H9 (cell line): Measurements from ENCODE around the gene ZSCAN30. TPM values are rescaled to one million over a fixed set of nuclear protein-coding genes. Genes with fewer than 3 reads are reported as not detected.
A peak's percentile ranks its signal among the peaks of the same experiment; 100 is the strongest.

Source experiments
- DNase-seq: peaks from one replicate; pipeline ENCODE4 v3.0.0-alpha.2; 2017
- H2AFZ ChIP-seq: one replicate; pipeline ENCODE4 v1.6.1; 2013; ENCODE audit warnings: mild to moderate bottlenecking, low read length, control low read depth, moderate library complexity
- H2AK5ac ChIP-seq: 2 replicates; pipeline ENCODE4 v1.6.1; 2013; ENCODE audit warnings: low read length, control low read depth, mixed read lengths; ENCODE audit not compliant: insufficient read length
- H2BK120ac ChIP-seq: one replicate; pipeline ENCODE4 v1.6.1; 2013; ENCODE audit warnings: low read depth, mild to moderate bottlenecking, low read length, control low read depth, inconsistent platforms; ENCODE audit not compliant: poor library complexity, severe bottlenecking
- H2BK12ac ChIP-seq: 2 replicates; pipeline ENCODE4 v1.6.1; 2013; ENCODE audit warnings: low read length, control low read depth, mixed read lengths, low read depth; ENCODE audit not compliant: insufficient read length
- H2BK15ac ChIP-seq: 2 replicates; pipeline ENCODE4 v1.6.1; 2013; ENCODE audit warnings: low read depth, low read length, control low read depth
- H2BK20ac ChIP-seq: one replicate; pipeline ENCODE4 v1.6.1; 2013; ENCODE audit warnings: low read depth, mild to moderate bottlenecking, low read length, control low read depth, inconsistent platforms; ENCODE audit not compliant: poor library complexity, severe bottlenecking
- H2BK5ac ChIP-seq: 2 replicates; pipeline ENCODE4 v1.6.1; 2013; ENCODE audit warnings: low read length, control low read depth, mixed read lengths; ENCODE audit not compliant: insufficient read length
- H3K14ac ChIP-seq: 2 replicates; pipeline ENCODE4 v1.6.1; 2013; ENCODE audit warnings: low read length, control low read depth; ENCODE audit not compliant: insufficient read depth
- H3K18ac ChIP-seq: 2 replicates; pipeline ENCODE4 v1.6.1; 2013; ENCODE audit warnings: low read depth, mild to moderate bottlenecking, mixed read lengths, low read length, control low read depth; ENCODE audit not compliant: insufficient read length
- H3K23ac ChIP-seq: 2 replicates; pipeline ENCODE4 v1.6.1; 2013; ENCODE audit warnings: low read length, control low read depth, mixed read lengths, low read depth; ENCODE audit not compliant: insufficient read length
- H3K23me2 ChIP-seq: 2 replicates; pipeline ENCODE4 v1.6.1; 2013; ENCODE audit warnings: low read depth, mild to moderate bottlenecking, mixed read lengths, low read length, control low read depth; ENCODE audit not compliant: insufficient read length, poor library complexity, severe bottlenecking
- H3K27ac ChIP-seq: 2 replicates; pipeline ENCODE4 v1.5.1; 2013; ENCODE audit warnings: low read length, control low read depth, mixed read lengths, low read depth; ENCODE audit not compliant: insufficient read length
- H3K27me3 ChIP-seq: 2 replicates; pipeline ENCODE4 v1.6.1; 2013; ENCODE audit warnings: low read length, control low read depth, inconsistent platforms; ENCODE audit not compliant: insufficient read depth
- H3K4ac ChIP-seq: 2 replicates; pipeline ENCODE4 v1.6.1; 2013; ENCODE audit warnings: low read depth, mild to moderate bottlenecking, control low read depth, inconsistent platforms, low read length, moderate library complexity
- H3K4me1 ChIP-seq: 2 replicates; pipeline ENCODE4 v1.6.1; 2013; ENCODE audit warnings: low read length, control low read depth, inconsistent platforms; ENCODE audit not compliant: insufficient read depth
- H3K4me2 ChIP-seq: 2 replicates; pipeline ENCODE4 v1.6.1; 2013; ENCODE audit warnings: low read length, control low read depth, mixed read lengths; ENCODE audit not compliant: insufficient read length, insufficient read depth
- H3K56ac ChIP-seq: 2 replicates; pipeline ENCODE4 v1.6.1; 2013; ENCODE audit warnings: low read depth, mild to moderate bottlenecking, mixed read lengths, low read length, control low read depth; ENCODE audit not compliant: insufficient read length
- H3K79me1 ChIP-seq: 2 replicates; pipeline ENCODE4 v1.6.1; 2013; ENCODE audit warnings: low read depth, mild to moderate bottlenecking, moderate library complexity, low read length, control low read depth, inconsistent platforms; ENCODE audit not compliant: insufficient read depth, poor library complexity, severe bottlenecking
- H3K79me2 ChIP-seq: 2 replicates; pipeline ENCODE4 v1.6.1; 2013; ENCODE audit warnings: low read length, control low read depth, inconsistent platforms; ENCODE audit not compliant: insufficient read depth
- H3K9ac ChIP-seq: 2 replicates; pipeline ENCODE4 v1.6.1; 2013; ENCODE audit warnings: low read length, control low read depth, mixed read lengths; ENCODE audit not compliant: insufficient read length; ENCODE audit errors: extremely low read depth
- H3K9me3 ChIP-seq: one replicate; pipeline ENCODE4 v1.6.1; 2013; ENCODE audit warnings: low read depth, low read length, inconsistent platforms; ENCODE audit not compliant: control insufficient read depth
- H3T11ph ChIP-seq: one replicate; pipeline ENCODE4 v1.6.1; 2013; ENCODE audit warnings: mild to moderate bottlenecking, low read length, control low read depth, inconsistent platforms
- H4K20me1 ChIP-seq: one replicate; pipeline ENCODE4 v1.6.1; 2013; ENCODE audit not compliant: control insufficient read depth, insufficient read length, insufficient read depth
- H4K5ac ChIP-seq: 2 replicates; pipeline ENCODE4 v1.6.1; 2013; ENCODE audit warnings: low read depth, mild to moderate bottlenecking, mixed read lengths, low read length, control low read depth; ENCODE audit not compliant: insufficient read length
- H4K8ac ChIP-seq: replicated peaks from 2 replicates; pipeline ENCODE4 v1.6.1; 2013; ENCODE audit warnings: low read length, control low read depth, mixed read lengths, low read depth; ENCODE audit not compliant: insufficient read length
- H4K91ac ChIP-seq: 2 replicates; pipeline ENCODE4 v1.6.1; 2013; ENCODE audit warnings: low read depth, mild to moderate bottlenecking, moderate library complexity, mixed read lengths, low read length, control low read depth; ENCODE audit not compliant: insufficient read length
- H3K27ac Mint-ChIP-seq, 3 experiments: 2 replicates in 2 of 3; 3 replicates in 1 of 3; pipeline ENCODE4 v1.8.0; 2020 to 2021; ENCODE audit warnings: mixed read lengths in 3 of 3, mild to moderate bottlenecking in 1 of 3, moderate library complexity in 1 of 3
- H3K27me3 Mint-ChIP-seq: 2 replicates; pipeline ENCODE4 v1.8.0; 2021; ENCODE audit warnings: low read depth, mild to moderate bottlenecking, moderate library complexity, mixed read lengths
- H3K36me3 Mint-ChIP-seq, 3 experiments: 2 replicates in 2 of 3; 3 replicates in 1 of 3; pipeline ENCODE4 v1.8.0; 2020 to 2021; ENCODE audit warnings: low read depth in 3 of 3, mixed read lengths in 3 of 3; ENCODE audit not compliant: insufficient read depth in 1 of 3
- H3K4me1 Mint-ChIP-seq, 2 experiments: 2 replicates each; pipeline ENCODE4 v1.8.0; 2020; ENCODE audit warnings: mixed read lengths in 2 of 2
- H3K4me3 Mint-ChIP-seq, 2 experiments: 2 replicates in 1 of 2; 3 replicates in 1 of 2; pipeline ENCODE4 v1.8.0; 2020 to 2021; ENCODE audit warnings: mild to moderate bottlenecking in 2 of 2, mixed read lengths in 2 of 2, moderate library complexity in 1 of 2
- H3K9me3 Mint-ChIP-seq, 2 experiments: 2 replicates in 1 of 2; 3 replicates in 1 of 2; pipeline ENCODE4 v1.8.0; 2020; ENCODE audit warnings: mild to moderate bottlenecking in 2 of 2, mixed read lengths in 2 of 2, moderate library complexity in 1 of 2
- CTCF ChIP-seq: fragments of 200-600 bp; sonication (generic); conservative IDR thresholded peaks from 3 replicates; pipeline ENCODE4 v1.8.0; 2021; ENCODE audit warnings: antibody characterized with exemption, mild to moderate bottlenecking
- total RNA-seq: library from RNA; stranded (reverse); gene quantifications from 2 replicates; pipeline ENCODE4 v1.2.1, GENCODE V29; 2021

The ZSCAN30 gene
- total RNA-seq, 1 experiment from 2014 or later, result 11.6 TPM

DNA sequence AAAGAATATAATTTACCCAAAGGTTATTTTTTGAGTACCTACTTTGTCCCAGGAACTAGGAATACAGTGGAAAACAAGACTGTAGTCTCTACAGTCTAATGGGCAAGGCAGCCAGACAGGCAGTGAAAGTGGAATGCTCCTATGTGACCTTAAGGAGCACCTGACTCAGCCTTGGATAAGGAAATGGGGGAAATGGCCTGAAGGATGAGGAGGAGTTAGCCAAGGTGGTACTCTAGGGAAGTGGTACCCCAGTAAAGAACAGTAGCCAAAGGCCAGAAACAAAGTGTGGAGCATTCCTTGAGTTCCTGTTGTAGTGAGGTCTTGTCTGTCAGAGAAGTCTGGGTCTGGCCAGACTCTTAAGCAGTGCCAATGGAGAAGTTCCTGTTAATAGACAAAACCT is 43.2 kb downstream of the ZSCAN30 start:
- Mint-ChIP-seq H3K4me3 (no peak overlapping the region), H3K27ac (peak overlapping the region in 2 of 3 experiments; percentile 14 to 62; a peak in 1 of 7 replicates), H3K36me3 (peaks cover 68 to 85% (median 82%) of the 10 kb centered on the region in 3 experiments), H3K27me3 (no peaks in the 10 kb centered on the region), H3K9me3 (no peaks in the 10 kb centered on the region; a peak in 1 of 5 replicates), H3K4me1 (peaks cover 4 to 11% of the 10 kb centered on the region in 2 experiments)
- Histone ChIP-seq H3K27ac (no peak overlapping the region), H3K9ac (no peak overlapping the region), H2BK15ac (no peak overlapping the region), H3K9me3 (no peaks in the 10 kb centered on the region), H3T11ph (no peak overlapping the region), H4K5ac (no peak overlapping the region), H3K79me2 (peaks cover 4% of the 10 kb centered on the region; the same call in 1 of the 2 replicates), H3K4ac (no peak overlapping the region), H2BK120ac (no peak overlapping the region), H4K20me1 (no peaks in the 10 kb centered on the region), H2BK20ac (no peak overlapping the region), H2BK5ac (no peak overlapping the region), H4K8ac (no peak overlapping the region), H3K4me1 (no peaks in the 10 kb centered on the region), H3K23ac (no peak overlapping the region), H2AFZ (no peak overlapping the region), H2AK5ac (no peak overlapping the region), H3K23me2 (no peaks in the 10 kb centered on the region), H3K14ac (no peak overlapping the region), H3K56ac (no peak overlapping the region), H3K27me3 (no peaks in the 10 kb centered on the region), H4K91ac (no peak overlapping the region), H3K4me2 (no peak overlapping the region), H3K79me1 (peaks cover 3% of the 10 kb centered on the region), H2BK12ac (no peak overlapping the region), H3K18ac (no peak overlapping the region)
- no peak for DNase-seq
- TF ChIP-seq CTCF, result no peak
